ENCODE results near the gene RXRA.
A peak's percentile ranks its signal among the peaks of the same experiment; 100 is the strongest.

Gene RXRA

DNA sequence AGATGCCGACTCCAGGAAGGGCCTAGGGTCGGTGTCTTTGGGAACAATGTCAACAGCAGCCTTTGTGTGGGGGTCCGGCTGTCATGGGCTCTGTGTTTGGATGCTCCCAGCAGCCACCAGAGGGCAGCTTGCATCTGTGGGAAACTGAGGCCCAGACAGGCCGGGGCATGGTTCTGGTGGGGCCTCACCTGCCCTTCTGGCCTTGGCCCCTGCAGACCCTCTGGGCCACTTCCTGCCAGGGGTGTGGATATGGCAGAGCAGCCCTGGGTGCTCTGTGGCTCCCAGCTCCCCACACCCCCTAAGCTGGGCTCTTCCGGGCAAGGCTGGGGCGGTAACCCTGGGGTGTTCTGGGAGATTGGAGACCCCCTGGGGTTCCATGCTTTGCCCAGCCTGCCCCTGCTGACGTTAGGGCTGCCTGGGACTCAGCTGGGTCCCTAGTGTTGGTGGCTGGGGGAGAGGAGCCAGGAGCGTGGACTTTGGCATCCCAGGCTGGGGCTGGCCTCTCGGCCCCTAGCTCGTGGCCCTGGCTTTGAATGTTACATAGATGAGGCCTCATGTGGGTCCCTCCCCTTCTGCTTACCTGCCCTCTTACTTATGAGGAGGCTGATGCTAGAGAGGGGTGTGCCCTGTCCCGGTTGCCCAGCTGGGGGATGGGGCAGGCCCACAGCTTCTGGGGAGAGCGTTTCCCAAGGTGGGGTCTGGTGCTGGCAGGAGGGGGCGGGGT lies 38.3 kb downstream of the RXRA start:
- TF ChIP-seq, protein P1, sequence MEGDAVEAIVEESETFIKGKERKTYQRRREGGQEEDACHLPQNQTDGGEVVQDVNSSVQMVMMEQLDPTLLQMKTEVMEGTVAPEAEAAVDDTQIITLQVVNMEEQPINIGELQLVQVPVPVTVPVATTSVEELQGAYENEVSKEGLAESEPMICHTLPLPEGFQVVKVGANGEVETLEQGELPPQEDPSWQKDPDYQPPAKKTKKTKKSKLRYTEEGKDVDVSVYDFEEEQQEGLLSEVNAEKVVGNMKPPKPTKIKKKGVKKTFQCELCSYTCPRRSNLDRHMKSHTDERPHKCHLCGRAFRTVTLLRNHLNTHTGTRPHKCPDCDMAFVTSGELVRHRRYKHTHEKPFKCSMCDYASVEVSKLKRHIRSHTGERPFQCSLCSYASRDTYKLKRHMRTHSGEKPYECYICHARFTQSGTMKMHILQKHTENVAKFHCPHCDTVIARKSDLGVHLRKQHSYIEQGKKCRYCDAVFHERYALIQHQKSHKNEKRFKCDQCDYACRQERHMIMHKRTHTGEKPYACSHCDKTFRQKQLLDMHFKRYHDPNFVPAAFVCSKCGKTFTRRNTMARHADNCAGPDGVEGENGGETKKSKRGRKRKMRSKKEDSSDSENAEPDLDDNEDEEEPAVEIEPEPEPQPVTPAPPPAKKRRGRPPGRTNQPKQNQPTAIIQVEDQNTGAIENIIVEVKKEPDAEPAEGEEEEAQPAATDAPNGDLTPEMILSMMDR (IDR thresholded peaks at IDR 0.05; ENCODE audit: low read length, missing control alignments), result no peak
- no peak overlapping the region for H3K4me3 ChIP-seq (replicated peaks; ENCODE audit: low read depth, low read length)
- no peak for DNase-seq (ENCODE audit: low read depth)

DNA sequence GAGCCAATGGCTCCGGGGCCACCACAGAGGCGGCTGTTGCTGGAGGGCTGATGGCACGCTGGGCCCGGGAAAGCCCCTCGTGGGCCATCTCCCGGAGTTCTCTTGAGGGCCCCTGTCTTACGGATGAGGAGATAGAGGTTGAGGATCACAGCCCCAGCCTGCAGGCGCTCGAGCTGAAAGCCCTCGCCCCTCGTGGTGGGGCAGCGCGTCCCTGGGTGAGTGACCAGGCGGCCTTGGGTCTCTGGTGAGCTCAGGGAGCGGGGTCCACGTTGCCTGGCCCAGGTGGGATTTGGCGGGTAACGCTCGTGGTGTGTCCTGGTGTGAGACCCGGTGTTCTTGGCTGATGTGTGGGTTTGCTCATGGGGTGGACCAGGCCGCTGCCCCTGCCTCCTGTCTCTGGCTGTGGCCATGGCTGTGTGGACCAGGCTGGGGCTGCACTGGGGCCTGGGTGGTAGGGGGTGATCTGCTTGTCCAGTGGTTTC lies 38.9 kb downstream of the RXRA start:
- DNase-seq (ENCODE audit: low read depth), result no peak
- no peak overlapping the region for H3K4me3 ChIP-seq (replicated peaks; ENCODE audit: low read depth, low read length)
- TF ChIP-seq, protein P1 (IDR thresholded peaks at IDR 0.05; ENCODE audit: low read length, missing control alignments), result no peak

DNA sequence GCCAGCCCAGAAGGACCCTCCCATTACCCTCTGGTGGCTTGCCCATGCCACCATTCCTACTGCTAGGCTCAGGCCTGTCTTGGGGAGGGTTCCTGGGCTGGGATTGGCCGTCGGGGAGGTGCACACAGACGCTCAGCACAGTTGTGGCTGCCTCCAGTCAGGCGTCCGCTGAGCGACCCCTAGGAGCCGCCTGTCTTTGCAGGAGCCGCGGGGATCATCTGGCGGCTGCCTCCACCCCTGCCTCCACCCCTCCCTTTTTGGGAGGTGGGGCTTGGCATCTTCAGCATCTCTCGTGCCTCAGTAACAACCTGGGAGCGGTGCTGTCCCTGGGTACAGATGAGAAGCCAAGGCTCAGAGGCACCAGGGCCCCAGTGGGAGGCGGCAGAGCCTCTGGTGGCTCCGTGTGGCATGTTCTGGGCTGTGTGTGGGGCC lies 39.6 kb downstream of the RXRA start:
- TF ChIP-seq, protein P1 (IDR thresholded peaks at IDR 0.05; ENCODE audit: low read length, missing control alignments), result no peak
- DNase-seq (ENCODE audit: low read depth), result peak; percentile 18
- no peak overlapping the region for H3K4me3 ChIP-seq (replicated peaks; ENCODE audit: low read depth, low read length)

DNA sequence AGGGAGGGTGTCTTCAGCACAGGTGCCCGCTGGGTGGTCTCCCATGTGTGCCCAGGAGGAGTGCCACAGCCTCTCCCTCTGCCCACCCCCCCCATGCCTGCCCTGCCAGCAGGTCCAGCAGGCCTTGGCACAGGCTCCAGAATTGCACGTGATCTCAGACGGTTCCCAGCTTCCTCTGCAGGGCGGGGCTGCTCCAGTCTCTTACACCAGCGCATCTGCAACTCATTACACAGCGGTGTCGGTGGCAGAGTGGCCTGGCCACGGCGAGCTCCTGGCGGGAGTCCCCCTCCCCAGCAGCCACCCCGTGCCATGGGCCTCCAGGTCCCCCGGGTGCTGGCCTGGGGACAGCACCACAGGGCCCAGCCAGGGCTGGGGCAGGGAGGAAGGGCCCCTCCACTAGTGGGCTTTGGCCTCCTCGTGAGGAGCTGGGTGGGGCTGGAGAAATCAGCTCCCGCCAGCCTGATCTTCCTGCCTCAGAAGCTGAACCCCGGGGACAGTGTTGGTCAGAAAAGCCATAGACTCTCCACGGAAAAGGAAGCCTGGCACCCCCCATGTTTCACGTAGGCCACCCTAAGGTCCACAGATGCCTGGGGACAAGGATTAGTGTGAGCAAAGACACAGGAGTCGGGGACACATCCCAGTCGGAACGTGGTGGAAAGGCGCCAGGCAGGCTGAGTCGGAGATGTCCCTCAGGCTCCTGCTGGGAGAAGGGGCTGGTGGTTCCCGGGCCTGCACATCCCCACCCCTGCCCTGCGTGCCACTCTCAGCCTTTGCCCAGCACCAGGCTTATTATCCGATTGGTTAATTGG lies 40.2 kb downstream of the RXRA start:
- TF ChIP-seq, protein P1 (IDR thresholded peaks at IDR 0.05; ENCODE audit: low read length, missing control alignments), result no peak
- peak; percentile 81 for DNase-seq (ENCODE audit: low read depth)
- H3K4me3 ChIP-seq (replicated peaks; ENCODE audit: low read depth, low read length), result no peak overlapping the region

DNA sequence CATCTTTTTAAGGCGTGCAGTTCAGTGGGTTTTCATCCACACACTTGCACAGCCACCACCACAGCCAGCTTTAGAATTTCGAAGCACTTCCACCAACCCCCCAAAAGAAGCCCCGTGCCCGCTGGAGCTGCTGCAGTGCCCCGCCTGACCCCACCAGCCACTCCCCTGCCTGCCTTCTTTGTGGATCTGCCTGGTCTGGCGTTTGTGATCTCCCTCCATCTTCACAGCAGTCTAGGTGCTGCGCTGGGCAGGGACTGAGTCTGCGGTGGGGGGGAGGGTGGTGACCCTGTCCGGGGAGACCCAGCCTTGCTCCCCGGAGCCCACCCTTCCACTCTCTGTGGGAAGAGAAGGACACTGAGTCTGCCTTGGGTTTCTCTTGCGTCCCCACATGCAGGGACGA lies 40.8 kb downstream of the RXRA start:
- no peak for DNase-seq (ENCODE audit: low read depth)
- no peak overlapping the region for H3K4me3 ChIP-seq (replicated peaks; ENCODE audit: low read depth, low read length)
- TF ChIP-seq, protein P1 (IDR thresholded peaks at IDR 0.05; ENCODE audit: low read length, missing control alignments), result no peak

DNA sequence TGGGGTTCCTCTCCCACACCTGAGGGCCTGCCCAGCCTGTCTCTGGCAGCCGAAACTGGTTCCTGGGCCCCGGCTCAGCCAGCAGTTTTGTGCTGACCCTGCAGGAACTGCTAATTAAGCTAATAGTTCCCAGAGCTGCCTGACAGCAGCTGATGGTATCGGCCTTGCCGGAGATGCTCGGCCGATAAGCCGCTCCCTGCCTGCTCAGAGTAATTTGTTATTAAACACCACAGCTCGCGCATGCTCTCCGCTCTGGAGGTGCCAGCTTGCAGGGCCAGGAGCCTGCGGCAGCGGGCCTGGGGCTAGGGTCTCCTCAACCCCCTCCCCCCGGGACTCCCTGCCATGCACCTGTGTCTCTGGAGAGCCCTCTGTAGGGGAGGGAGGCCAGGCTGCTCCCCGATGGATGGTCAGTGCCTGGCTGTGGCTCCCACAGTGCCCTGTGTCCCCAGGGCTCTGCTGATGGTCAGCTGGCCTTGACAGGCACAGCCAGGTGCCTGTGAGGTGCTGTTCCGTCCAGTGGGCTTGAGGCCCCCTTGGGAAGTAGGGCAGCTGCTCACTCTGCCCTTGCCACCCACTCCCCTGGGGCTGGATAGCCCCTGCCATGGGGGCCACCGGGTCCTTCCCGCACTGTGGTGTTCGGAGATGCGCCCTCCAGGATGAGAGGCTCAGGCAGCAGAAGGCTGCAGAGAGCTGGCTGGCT lies 41.7 kb downstream of the RXRA start:
- TF ChIP-seq, protein P1 (IDR thresholded peaks at IDR 0.05; ENCODE audit: low read length, missing control alignments), result no peak
- no peak overlapping the region for H3K4me3 ChIP-seq (replicated peaks; ENCODE audit: low read depth, low read length)
- DNase-seq (ENCODE audit: low read depth), result no peak
